Astrocyte of the cerebellum (primary cell): ENCODE measurements around the gene STXBP3.

Source experiments
- DNase-seq: peaks from one replicate; pipeline ENCODE4 v3.0.0-alpha.2; 2011; ENCODE audit warnings: low read depth
- H3K4me3 ChIP-seq: 2 replicates; pipeline ENCODE4 v1.5.1; 2011; ENCODE audit warnings: mild to moderate bottlenecking, low read depth, low read length, moderate library complexity
- CTCF ChIP-seq: IDR thresholded peaks from 2 replicates; pipeline ENCODE4 v1.5.1; 2012; ENCODE audit warnings: low read length, low read depth, moderate library complexity, mild to moderate bottlenecking; ENCODE audit errors: missing control alignments
- in situ Hi-C: cut with HindIII; loops from 2 replicates; pipeline ENCODE4 v1.10.0; 2017; ENCODE audit warnings: low sequenced_read_pairs

The STXBP3 gene

GRCh38 chr1:108718927-108719655 is 27.4 kb upstream of the STXBP3 start:
- TF ChIP-seq CTCF, result no peak
- in situ Hi-C loops, result no loop called here
- no peak overlapping the region for H3K4me3 ChIP-seq
- no peak for DNase-seq

- in situ Hi-C loops, result no loop called here
- TF ChIP-seq CTCF, result no peak
- DNase-seq, result peak; percentile 12
- H3K4me3 ChIP-seq, result no peak overlapping the region
These were observed 26.6 kb upstream of the STXBP3 start for GRCh38 chr1:108719656-108720435.

- no peak for DNase-seq
- in situ Hi-C loops, result no loop called here
- TF ChIP-seq CTCF, result no peak
These were observed 24.2 kb upstream of the STXBP3 start for GRCh38 chr1:108722292-108722691.

GRCh38 chr1:108725906-108726305 is 20.6 kb upstream of the STXBP3 start:
- H3K4me3 ChIP-seq, result no peak overlapping the region
- no peak for DNase-seq
- no peak for TF ChIP-seq CTCF
- in situ Hi-C loops, result no loop called here

More at GRCh38 chr1:108722292-108722691, 24.2 kb upstream of the STXBP3 start:
- H3K4me3 ChIP-seq, result no peak overlapping the region

- H3K4me3 ChIP-seq, result no peak overlapping the region
- no peak for TF ChIP-seq CTCF
- in situ Hi-C loops, result no loop called here
- no peak for DNase-seq
These were observed 18.0 kb upstream of the STXBP3 start for GRCh38 chr1:108728327-108728923.

- DNase-seq, result no peak
- in situ Hi-C loops, result no loop called here
- TF ChIP-seq CTCF, result no peak
- H3K4me3 ChIP-seq, result no peak overlapping the region
These were observed 17.0 kb upstream of the STXBP3 start for GRCh38 chr1:108729481-108729880.
